HepG2 (cell line): ENCODE measurements around the gene AP2S1. TPM values are rescaled to one million over a fixed set of nuclear protein-coding genes. Genes with fewer than 3 reads are reported as not detected.

Experiments used
- ARNT ChIP-seq: fragments of 450-650 bp; IDR thresholded peaks from 2 replicates; pipeline ENCODE4 v1.6.1; 2017
- ATAD3A ChIP-seq: sonication (generic); formaldehyde crosslinking; IDR thresholded peaks from 2 replicates; pipeline ENCODE4 v1.4.0; 2020; ENCODE audit warnings: missing genetic modification reagents
- ATF1 ChIP-seq: IDR thresholded peaks from 2 replicates; pipeline ENCODE4 v1.6.1; 2016; ENCODE audit warnings: mild to moderate bottlenecking, control low read depth
- GLMP ChIP-seq: sonication (generic); formaldehyde crosslinking; IDR thresholded peaks from 2 replicates; pipeline ENCODE4 v1.9.0; 2021; ENCODE audit warnings: missing genetic modification reagents, mild to moderate bottlenecking, borderline replicate concordance
- IKZF1 ChIP-seq: fragments of 450-650 bp; IDR thresholded peaks from 2 replicates; pipeline ENCODE4 v1.7.1; 2016
- JUND ChIP-seq: sonication (generic); formaldehyde crosslinking; IDR thresholded peaks from 2 replicates; pipeline ENCODE4 v1.8.0; 2022; ENCODE audit warnings: mild to moderate bottlenecking, missing genetic modification reagents
- KAT7 ChIP-seq: IDR thresholded peaks from 2 replicates; pipeline ENCODE4 v1.6.1; 2018; ENCODE audit warnings: borderline replicate concordance, missing compliant biosample characterization
- KDM3A ChIP-seq: IDR thresholded peaks from 2 replicates; pipeline ENCODE4 v1.6.1; 2018; ENCODE audit warnings: low read depth, missing compliant biosample characterization
- MIER2 ChIP-seq: IDR thresholded peaks from 2 replicates; pipeline ENCODE4 v1.6.1; 2016; ENCODE audit warnings: missing biosample characterization, missing genetic modification reagents
- RARA ChIP-seq: IDR thresholded peaks from 2 replicates; pipeline ENCODE4 v1.6.1; 2016; ENCODE audit warnings: missing genetic modification reagents, missing compliant biosample characterization
- ZBTB3 ChIP-seq: sonication (generic); formaldehyde crosslinking; IDR thresholded peaks from 2 replicates; pipeline ENCODE4 v1.4.0; 2020; ENCODE audit warnings: low read depth, mild to moderate bottlenecking, moderate library complexity, missing genetic modification reagents, borderline replicate concordance
- ZNF205 ChIP-seq: IDR thresholded peaks from 2 replicates; pipeline ENCODE4 v1.6.1; 2018; ENCODE audit warnings: missing biosample characterization, missing genetic modification reagents
- ZNF260 ChIP-seq: sonication (generic); formaldehyde crosslinking; IDR thresholded peaks from 2 replicates; pipeline ENCODE4 v1.4.0; 2020; ENCODE audit warnings: missing genetic modification reagents, low read depth, mild to moderate bottlenecking, borderline replicate concordance
- ZNF431 ChIP-seq: sonication (generic); formaldehyde crosslinking; IDR thresholded peaks from 2 replicates; pipeline ENCODE4 v1.9.0; 2022; ENCODE audit warnings: missing genetic modification reagents, low read depth, mild to moderate bottlenecking, borderline replicate concordance
- ZNF503 ChIP-seq: sonication (generic); formaldehyde crosslinking; IDR thresholded peaks from 2 replicates; pipeline ENCODE4 v1.4.0; 2020; ENCODE audit warnings: missing genetic modification reagents
- ZNF557 ChIP-seq: sonication (generic); formaldehyde crosslinking; IDR thresholded peaks from 2 replicates; pipeline ENCODE4 v1.4.0; 2020; ENCODE audit warnings: missing genetic modification reagents
- ZNF605 ChIP-seq: sonication (generic); formaldehyde crosslinking; IDR thresholded peaks from 2 replicates; pipeline ENCODE4 v1.8.0; 2022; ENCODE audit warnings: mild to moderate bottlenecking, missing genetic modification reagents
- ZNF724P ChIP-seq: sonication (generic); formaldehyde crosslinking; IDR thresholded peaks from 2 replicates; pipeline ENCODE4 v1.8.0; 2022; ENCODE audit warnings: missing genetic modification reagents, borderline replicate concordance
- ZSCAN21 ChIP-seq: sonication (generic); formaldehyde crosslinking; IDR thresholded peaks from 2 replicates; pipeline ENCODE4 v1.8.0; 2022; ENCODE audit warnings: mild to moderate bottlenecking, missing genetic modification reagents, moderate library complexity, borderline replicate concordance
- polyA plus RNA-seq, 8 experiments: library from polyadenylated mRNA; depleted of rRNA in 3 of 8; stranded (reverse) in 7 of 8; unstranded in 1 of 8; fragments of >200 nt; fragmentation: Illumina TruSeq in 4 of 8; extraction: Trizol in 4 of 8; gene quantifications; 2 replicates each; pipeline versions ENCODE4 v1.2.1 to v1.2.3, GENCODE V29; 2011 to 2016; ENCODE audit warnings: low read depth in 4 of 8, missing spikeins in 1 of 8, mixed read lengths in 1 of 8; ENCODE audit not compliant: insufficient read depth in 1 of 8
- total RNA-seq, 5 experiments: library from RNA; depleted of rRNA; stranded (reverse); fragments of >200 nt; fragmentation: Illumina TruSeq; extraction: Trizol; gene quantifications; 2 replicates each; pipeline ENCODE4 v1.2.3, GENCODE V29; 2016; ENCODE audit warnings: low read depth in 1 of 5
- TF ChIP-seq, protein P1 (sequence below): sonication (generic); formaldehyde crosslinking; IDR thresholded peaks from 2 replicates; pipeline ENCODE4 v1.4.0; 2020; ENCODE audit warnings: missing genetic modification reagents, borderline replicate concordance
- TF ChIP-seq, protein P2 (sequence below): sonication (generic); formaldehyde crosslinking; IDR thresholded peaks from 2 replicates; pipeline ENCODE4 v1.4.0; 2020; ENCODE audit warnings: low read depth, mild to moderate bottlenecking, missing genetic modification reagents
- TF ChIP-seq, protein P3 (sequence below): sonication (generic); formaldehyde crosslinking; IDR thresholded peaks from 2 replicates; pipeline ENCODE4 v1.5.0; 2020; ENCODE audit warnings: missing genetic modification reagents

Gene AP2S1
- total and polyA plus RNA-seq, 2 of the 13 experiments (the other 11 are each of a cell fraction or from before 2014, with no cell fraction given), result 45.2 to 86.1 TPM

GRCh38 chr19:46860125-46860845, 9.6 kb upstream of the AP2S1 start (continued):
- TF ChIP-seq, protein P1, sequence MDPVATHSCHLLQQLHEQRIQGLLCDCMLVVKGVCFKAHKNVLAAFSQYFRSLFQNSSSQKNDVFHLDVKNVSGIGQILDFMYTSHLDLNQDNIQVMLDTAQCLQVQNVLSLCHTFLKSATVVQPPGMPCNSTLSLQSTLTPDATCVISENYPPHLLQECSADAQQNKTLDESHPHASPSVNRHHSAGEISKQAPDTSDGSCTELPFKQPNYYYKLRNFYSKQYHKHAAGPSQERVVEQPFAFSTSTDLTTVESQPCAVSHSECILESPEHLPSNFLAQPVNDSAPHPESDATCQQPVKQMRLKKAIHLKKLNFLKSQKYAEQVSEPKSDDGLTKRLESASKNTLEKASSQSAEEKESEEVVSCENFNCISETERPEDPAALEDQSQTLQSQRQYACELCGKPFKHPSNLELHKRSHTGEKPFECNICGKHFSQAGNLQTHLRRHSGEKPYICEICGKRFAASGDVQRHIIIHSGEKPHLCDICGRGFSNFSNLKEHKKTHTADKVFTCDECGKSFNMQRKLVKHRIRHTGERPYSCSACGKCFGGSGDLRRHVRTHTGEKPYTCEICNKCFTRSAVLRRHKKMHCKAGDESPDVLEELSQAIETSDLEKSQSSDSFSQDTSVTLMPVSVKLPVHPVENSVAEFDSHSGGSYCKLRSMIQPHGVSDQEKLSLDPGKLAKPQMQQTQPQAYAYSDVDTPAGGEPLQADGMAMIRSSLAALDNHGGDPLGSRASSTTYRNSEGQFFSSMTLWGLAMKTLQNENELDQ, result no peak
- TF ChIP-seq ZBTB3 (CRISPR knock-in tag), result peak; percentile 90; the same call in 1 of the 2 replicates
- no peak for TF ChIP-seq ATAD3A (CRISPR knock-in tag)
- TF ChIP-seq KAT7 (CRISPR knock-in tag), result peak; percentile 19; the same call in 1 of the 2 replicates
- no peak for TF ChIP-seq ARNT
- TF ChIP-seq ZNF260 (CRISPR knock-in tag), result 0 out of 2 replicates have a peak, but pooled peaks have one; percentile 47
- TF ChIP-seq ZNF205 (CRISPR knock-in tag), result no peak
- no peak for TF ChIP-seq JUND
- no peak for TF ChIP-seq RARA (CRISPR knock-in tag)
- TF ChIP-seq ZNF605 (CRISPR knock-in tag), result peak; percentile 94
- no peak for TF ChIP-seq ZSCAN21 (CRISPR knock-in tag)
- no peak; the same call in 1 of the 2 replicates for TF ChIP-seq ATF1 (CRISPR knock-in tag)
- no peak for TF ChIP-seq MIER2
- peak; percentile 73; the same call in 1 of the 2 replicates for TF ChIP-seq ZNF503 (CRISPR knock-in tag)
- TF ChIP-seq KDM3A, result no peak
- TF ChIP-seq, protein P2, sequence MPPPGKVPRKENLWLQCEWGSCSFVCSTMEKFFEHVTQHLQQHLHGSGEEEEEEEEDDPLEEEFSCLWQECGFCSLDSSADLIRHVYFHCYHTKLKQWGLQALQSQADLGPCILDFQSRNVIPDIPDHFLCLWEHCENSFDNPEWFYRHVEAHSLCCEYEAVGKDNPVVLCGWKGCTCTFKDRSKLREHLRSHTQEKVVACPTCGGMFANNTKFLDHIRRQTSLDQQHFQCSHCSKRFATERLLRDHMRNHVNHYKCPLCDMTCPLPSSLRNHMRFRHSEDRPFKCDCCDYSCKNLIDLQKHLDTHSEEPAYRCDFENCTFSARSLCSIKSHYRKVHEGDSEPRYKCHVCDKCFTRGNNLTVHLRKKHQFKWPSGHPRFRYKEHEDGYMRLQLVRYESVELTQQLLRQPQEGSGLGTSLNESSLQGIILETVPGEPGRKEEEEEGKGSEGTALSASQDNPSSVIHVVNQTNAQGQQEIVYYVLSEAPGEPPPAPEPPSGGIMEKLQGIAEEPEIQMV (CRISPR knock-in tag), result peak; percentile 89; the same call in 1 of the 2 replicates
- no peak for TF ChIP-seq IKZF1
- no peak for TF ChIP-seq ZNF557
- TF ChIP-seq, protein P3, sequence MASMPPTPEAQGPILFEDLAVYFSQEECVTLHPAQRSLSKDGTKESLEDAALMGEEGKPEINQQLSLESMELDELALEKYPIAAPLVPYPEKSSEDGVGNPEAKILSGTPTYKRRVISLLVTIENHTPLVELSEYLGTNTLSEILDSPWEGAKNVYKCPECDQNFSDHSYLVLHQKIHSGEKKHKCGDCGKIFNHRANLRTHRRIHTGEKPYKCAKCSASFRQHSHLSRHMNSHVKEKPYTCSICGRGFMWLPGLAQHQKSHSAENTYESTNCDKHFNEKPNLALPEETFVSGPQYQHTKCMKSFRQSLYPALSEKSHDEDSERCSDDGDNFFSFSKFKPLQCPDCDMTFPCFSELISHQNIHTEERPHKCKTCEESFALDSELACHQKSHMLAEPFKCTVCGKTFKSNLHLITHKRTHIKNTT (CRISPR knock-in tag), result 0 out of 2 replicates have a peak, but pooled peaks have one; percentile 82
- TF ChIP-seq ZNF724P (CRISPR knock-in tag), result no peak; the same call in 1 of the 2 replicates
- no peak for TF ChIP-seq GLMP (CRISPR knock-in tag)
- no peak; the same call in 1 of the 2 replicates for TF ChIP-seq ZNF431
